SK-N-SH treated with all-trans-retinoic acid at 6 μM for 48 hours (cell line): ENCODE measurements around the gene PLEKHO1.

Experiments used
- ARNTL ChIP-seq: fragments of 450-650 bp; formaldehyde crosslinking; IDR thresholded peaks from 2 replicates; pipeline ENCODE4 v1.5.0; 2020; ENCODE audit warnings: low read depth, mild to moderate bottlenecking, moderate library complexity, borderline replicate concordance
- ESRRG ChIP-seq: fragments of 250-450 bp; sonication (Bioruptor Pico); IDR thresholded peaks from 2 replicates; pipeline ENCODE4 v1.6.1; 2021; ENCODE audit warnings: mild to moderate bottlenecking
- PATZ1 ChIP-seq: fragments of 250-450 bp; sonication (Bioruptor Pico); IDR thresholded peaks from 2 replicates; pipeline ENCODE4 v1.8.0; 2020; ENCODE audit warnings: mild to moderate bottlenecking, moderate library complexity, borderline replicate concordance
- TOX ChIP-seq: fragments of 250-450 bp; sonication (Bioruptor Pico); IDR thresholded peaks from 2 replicates; pipeline ENCODE4 v1.8.0; 2021; ENCODE audit warnings: mild to moderate bottlenecking, moderate library complexity, borderline replicate concordance
- ZFP3 ChIP-seq: fragments of 250-450 bp; sonication (Bioruptor Pico); IDR thresholded peaks from 2 replicates; pipeline ENCODE4 v1.5.0; 2020; ENCODE audit warnings: mild to moderate bottlenecking, moderate library complexity
- ZNF70 ChIP-seq: fragments of 450-650 bp; formaldehyde crosslinking; IDR thresholded peaks from 2 replicates; pipeline ENCODE4 v1.5.0; 2020; ENCODE audit warnings: mild to moderate bottlenecking, moderate library complexity

DNA sequence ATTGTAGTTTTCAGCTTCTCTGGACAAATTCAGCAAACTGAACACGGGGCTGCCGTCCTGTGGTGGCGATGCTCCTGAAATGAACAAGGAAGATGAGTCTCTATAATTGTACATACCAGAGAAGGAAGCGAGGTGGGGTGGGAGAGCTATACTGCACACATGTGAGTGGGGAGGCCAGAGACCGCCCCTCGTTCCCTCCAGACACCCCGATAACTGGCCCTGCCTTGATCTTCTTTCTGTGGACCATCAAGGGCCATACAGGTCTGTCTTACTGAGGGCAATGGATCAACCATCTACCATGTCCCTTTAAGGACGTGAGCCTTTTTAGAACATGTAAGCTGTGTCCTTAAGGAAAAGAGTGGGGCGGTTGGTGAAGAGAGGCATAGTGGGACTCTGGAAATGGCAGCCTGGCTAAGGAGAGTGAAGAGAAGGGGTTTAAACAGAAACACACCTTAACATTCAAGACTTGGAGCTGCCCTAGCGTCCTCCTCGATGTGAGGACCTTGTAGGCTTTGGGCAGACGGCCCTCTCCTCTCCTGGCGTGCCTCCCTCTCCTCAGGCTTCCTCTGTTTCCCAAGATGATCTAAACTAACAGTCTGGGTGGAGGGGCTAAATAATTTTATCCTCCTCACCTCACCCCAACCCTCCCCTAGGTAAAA, 5.8 kb downstream of the PLEKHO1 start:
- no peak for TF ChIP-seq ESRRG (CRISPR knock-in tag)
- TF ChIP-seq ARNTL (CRISPR knock-in tag), result no peak
- TF ChIP-seq TOX (CRISPR knock-in tag), result no peak
- TF ChIP-seq PATZ1 (CRISPR knock-in tag), result no peak
- TF ChIP-seq ZNF70 (CRISPR knock-in tag), result no peak
- TF ChIP-seq ZFP3 (CRISPR knock-in tag), result no peak
